ENCODE data around the gene GPR180. TPM values are rescaled to one million over a fixed set of nuclear protein-coding genes. Genes with fewer than 3 reads are reported as not detected.
A peak's percentile ranks its signal among the peaks of the same experiment; 100 is the strongest.

Gene GPR180
- total and polyA plus RNA-seq, 2 experiments from 2014 or later = 3.7 to 9.5 TPM

- TF ChIP-seq NANOG (IDR thresholded peaks at IDR 0.05; ENCODE audit: borderline replicate concordance) = no peak
- TF ChIP-seq ZNF462 (CRISPR knock-in tag; IDR thresholded peaks at IDR 0.05) = no peak
- TF ChIP-seq EZH2phosphoT487 (IDR thresholded peaks at IDR 0.05; ENCODE audit: unreplicated experiment) = no peak
- TF ChIP-seq JUNB (IDR thresholded peaks at IDR 0.05; ENCODE audit: unreplicated experiment) = no peak
- TF ChIP-seq CREB1 (CRISPR knock-in tag; IDR thresholded peaks at IDR 0.05; ENCODE audit: low read depth) = no peak
- no peak for TF ChIP-seq POLR2AphosphoS5 (IDR thresholded peaks at IDR 0.05; ENCODE audit: low read depth)
- peaks cover 7% of the 10 kb centered on the region for H3K9me3 Mint-ChIP-seq
- Histone ChIP-seq H3F3A (replicated peaks; ENCODE audit: low read depth) (no peaks in the 10 kb centered on the region), H3K9me2 (ENCODE audit: insufficient read depth) (no peaks in the 10 kb centered on the region), H3K27ac (ENCODE audit: low read depth) (peak overlapping the region; percentile 89), H3K79me2 (replicated peaks; ENCODE audit: insufficient read depth) (peaks cover 41% of the 10 kb centered on the region), H3K4me2 (peak overlapping the region; percentile 94), H3K4me3 (peak overlapping the region; percentile 94), H3K27me3 (ENCODE audit: insufficient read depth) (peaks cover 6% of the 10 kb centered on the region; the same call in 1 of the 2 replicates), H3K36me3 (ENCODE audit: insufficient read depth) (peaks cover 22% of the 10 kb centered on the region; the same call in 1 of the 2 replicates), H3K4me1 (ENCODE audit: insufficient read depth) (peaks cover 10% of the 10 kb centered on the region), H4K20me1 (replicated peaks; ENCODE audit: insufficient read depth) (no peaks in the 10 kb centered on the region), H2AFZ (peak overlapping the region; percentile 86)
- peak overlapping the region; percentile 87 for H3K27ac Mint-ChIP-seq
- H3K27me3 Mint-ChIP-seq (ENCODE audit: insufficient read depth, low read depth, poor library complexity) = peaks cover 8% of the 10 kb centered on the region
- DNase-seq (ENCODE audit: low spot score) = peak; percentile 33
- peaks cover 15% of the 10 kb centered on the region for H3K4me1 Mint-ChIP-seq
- H3K36me3 Mint-ChIP-seq (ENCODE audit: low read depth) = peaks cover 22% of the 10 kb centered on the region
- peak; percentile 59 for ATAC-seq
- H3K4me3 Mint-ChIP-seq = peak overlapping the region; percentile 96
Observed at GRCh38 chr13:94595001-94595949, 6.4 kb upstream of the GPR180 start.
